ENCODE results near the gene ADRA1B.
"Not testable (repeated sequence)": the region's sequence is repeated elsewhere in the genome, so short reads cannot be mapped to it uniquely, and the experiment has no call there.

Gene ADRA1B

GRCh38 chr5:159933531-159934485 is 17.5 kb downstream of the ADRA1B start:
- DNase-seq = no peak

GRCh38 chr5:159935946-159936345 is 19.7 kb downstream of the ADRA1B start:
- no peak for DNase-seq

- no peak for DNase-seq
Measured at GRCh38 chr5:159936686-159937329, 20.5 kb downstream of the ADRA1B start.

DNA sequence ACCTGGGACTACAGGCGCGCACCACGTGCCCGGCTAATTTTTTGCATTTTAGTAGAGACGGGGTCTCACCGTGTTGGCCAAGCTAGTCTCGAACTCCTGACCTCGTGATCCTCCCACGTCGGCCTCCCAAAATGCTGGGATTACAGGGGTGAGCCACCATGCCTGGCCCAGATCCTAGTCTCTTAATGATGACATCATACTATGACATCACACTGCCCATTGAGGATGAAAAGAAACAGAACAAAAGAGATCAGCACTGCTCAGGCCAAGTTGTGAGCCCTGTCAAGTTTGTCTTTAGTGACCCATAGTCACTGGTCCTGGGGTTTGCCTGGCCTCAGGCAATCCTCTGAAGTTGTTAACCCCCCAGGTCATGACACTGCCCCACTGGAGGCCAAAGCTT is 21.3 kb downstream of the ADRA1B start:
- no peak for DNase-seq

- no peak for DNase-seq
Measured at GRCh38 chr5:159943326-159943725, 27.0 kb downstream of the ADRA1B start.

GRCh38 chr5:159944056-159944600 is 27.8 kb downstream of the ADRA1B start:
- no peak for DNase-seq

DNA sequence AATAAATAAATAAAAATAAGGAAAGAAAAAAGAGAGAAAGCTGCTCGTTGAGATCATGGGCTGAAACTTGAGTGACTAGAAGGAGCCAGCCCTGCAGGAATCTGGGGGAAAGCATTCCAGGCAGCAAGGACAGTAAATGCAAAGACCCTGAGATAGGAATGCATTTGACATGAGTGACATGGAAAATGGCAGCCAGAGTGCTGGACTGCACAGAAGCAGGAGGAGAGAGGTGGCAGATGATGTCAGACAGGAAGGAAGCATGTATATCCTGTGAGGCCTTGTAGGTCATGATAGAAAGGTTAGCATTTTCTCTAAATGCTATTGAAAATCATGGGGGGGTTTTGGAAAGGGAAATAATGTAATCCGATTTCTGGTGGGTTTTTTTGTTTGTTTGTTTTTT is 29.1 kb downstream of the ADRA1B start:
- DNase-seq = no peak

DNA sequence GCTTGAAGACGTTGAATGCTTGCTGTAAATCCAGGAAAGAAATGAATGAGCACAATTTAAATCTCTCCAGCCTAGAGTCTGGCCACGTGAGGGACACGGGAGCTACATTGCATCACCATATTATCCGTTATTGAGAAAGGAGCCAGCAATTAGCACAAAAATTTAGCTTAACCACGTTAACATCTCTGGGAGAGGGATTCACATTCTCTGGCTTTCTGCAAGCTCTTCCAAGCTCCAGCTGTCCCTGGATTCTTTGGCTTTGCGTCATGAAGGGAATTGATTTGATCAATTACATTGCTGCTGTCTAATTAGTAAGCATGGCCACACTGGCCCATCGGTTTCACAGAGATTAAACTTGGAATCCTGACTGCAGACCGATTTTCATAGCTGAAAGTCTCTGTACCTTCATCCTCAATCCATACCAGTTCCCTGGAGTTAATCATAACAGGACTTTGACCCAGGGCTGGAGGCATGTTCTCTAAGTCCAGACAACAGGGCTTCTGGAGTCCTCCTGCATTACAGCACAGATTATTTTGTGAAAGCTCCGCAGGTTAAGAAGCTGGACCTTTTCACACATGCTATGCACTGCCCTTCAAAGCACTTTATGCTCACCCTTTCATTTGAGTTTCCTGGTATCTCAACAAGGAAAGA is 31.6 kb downstream of the ADRA1B start:
- no peak for DNase-seq

DNA sequence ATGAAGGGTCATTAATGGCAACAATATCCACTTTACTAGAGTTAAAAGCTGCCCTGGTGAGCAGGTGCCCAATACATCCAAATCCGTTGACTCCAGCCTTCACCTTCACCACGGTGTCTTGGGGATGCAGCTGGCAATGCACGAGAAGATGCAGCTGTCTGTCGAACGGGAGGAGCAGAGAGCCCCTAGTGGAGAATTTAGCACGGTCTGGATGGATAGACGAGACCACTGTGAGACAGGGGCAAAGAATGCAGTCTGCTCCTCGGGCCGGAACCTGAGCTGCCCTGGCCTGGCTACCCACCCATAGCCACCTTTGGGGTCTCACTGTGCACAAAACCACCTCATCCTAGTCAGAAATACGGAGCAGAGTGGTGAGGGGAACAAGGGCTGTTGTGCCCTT is 35.1 kb downstream of the ADRA1B start:
- no peak for DNase-seq

DNA sequence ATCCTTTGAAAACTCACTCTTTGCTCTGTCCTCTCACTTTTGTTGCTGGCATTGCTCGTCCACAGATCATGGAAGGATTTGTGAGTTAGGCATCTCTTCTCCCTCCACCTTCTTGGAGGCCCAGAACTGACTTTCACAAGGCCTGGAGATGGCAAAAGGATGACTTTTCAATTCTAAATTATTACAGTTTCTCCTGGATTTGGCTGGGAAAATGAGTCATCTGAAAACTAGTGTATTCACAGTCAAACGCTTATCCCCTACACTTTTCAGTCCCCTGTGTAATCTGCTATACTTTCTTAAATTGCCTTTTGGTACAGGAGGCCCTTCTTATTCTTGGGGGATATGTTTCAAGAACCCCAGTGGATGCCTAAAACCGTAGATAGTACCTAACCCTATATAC is 35.6 kb downstream of the ADRA1B start:
- no peak for DNase-seq

GRCh38 chr5:159953609-159954008 is 37.3 kb downstream of the ADRA1B start:
- no peak for DNase-seq

GRCh38 chr5:159955056-159955624 is 38.9 kb downstream of the ADRA1B start:
- DNase-seq = no peak

GRCh38 chr5:159956074-159956473 is 39.8 kb downstream of the ADRA1B start:
- DNase-seq = no peak

GRCh38 chr5:159961176-159962160 is 45.2 kb downstream of the ADRA1B start:
- no peak for DNase-seq

DNA sequence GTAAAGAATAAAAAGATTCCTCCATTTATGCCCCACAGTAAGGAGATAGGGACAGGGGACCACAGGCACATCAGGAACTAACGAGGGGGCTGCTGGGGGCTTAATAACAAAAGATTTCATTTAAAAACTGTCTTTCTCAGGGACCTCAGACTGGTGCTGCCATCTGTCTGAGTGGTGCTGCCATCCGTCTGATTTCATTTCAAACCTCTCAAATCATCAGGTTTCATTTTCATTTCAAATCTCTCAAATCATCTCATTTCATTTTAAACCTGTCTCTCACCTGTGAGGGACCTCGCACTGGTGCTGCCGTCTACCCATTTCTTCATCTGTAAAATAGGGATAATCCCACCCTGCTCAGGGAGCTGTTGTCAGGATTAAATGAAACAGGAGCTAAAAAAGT is 45.9 kb downstream of the ADRA1B start:
- DNase-seq = no peak

DNA sequence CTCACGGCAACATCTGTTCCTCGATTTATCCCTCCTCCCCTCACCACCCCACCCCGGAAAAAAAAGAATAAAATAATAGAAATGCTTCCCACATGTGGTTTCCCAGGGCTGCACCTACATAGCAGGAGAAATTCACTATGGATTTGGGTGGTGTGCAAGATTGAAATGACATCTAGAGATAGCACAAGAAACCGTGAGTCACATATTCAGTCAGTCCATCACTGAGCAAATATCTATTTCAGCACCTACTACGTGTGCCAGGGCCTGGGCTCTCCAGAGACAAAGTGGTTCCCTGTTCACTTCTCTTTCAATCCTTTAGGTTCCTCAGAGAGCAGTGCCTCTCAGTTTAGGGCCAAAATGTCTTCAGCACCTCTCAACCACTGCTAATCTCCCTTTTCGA is 47.7 kb downstream of the ADRA1B start:
- DNase-seq = no peak

DNA sequence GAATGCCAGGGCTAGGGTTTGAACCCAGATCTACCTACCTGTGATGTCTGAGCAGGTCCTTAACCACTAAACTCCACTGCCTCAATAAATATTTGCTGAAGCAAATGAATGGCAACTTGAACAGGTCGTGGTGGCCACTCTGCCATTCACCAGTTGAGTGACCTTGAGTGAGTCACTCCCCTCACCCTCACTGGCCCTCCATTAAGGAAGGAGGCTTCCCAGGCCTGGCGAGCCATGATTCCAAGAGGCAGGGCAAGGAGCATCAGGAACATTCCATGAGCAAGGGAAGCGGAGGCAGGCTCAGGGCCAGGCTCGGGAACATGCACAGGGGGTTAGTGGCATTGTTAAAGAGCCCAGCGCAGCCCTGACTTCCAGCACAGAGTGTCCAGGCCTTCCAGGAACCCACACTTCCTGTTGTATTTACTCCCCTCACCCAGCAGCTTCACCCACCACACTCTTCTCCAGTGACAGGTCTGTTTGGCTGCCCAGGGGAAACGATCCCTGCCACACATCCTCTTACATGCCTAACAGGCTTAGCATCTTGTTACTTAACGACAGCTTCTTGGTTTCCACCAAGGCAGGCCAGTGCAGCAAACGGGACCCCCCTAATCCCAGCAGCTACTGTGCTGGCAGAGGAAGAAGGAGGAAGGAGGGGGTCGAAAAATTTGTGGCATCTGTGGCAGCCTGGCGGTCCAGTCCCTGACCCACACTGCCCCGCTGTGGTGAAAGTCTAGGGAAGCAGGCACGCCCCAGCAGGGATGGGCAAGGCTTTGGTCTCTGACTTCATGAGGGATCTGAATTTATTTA is 49.0 kb downstream of the ADRA1B start:
- DNase-seq = peak; percentile 61

DNA sequence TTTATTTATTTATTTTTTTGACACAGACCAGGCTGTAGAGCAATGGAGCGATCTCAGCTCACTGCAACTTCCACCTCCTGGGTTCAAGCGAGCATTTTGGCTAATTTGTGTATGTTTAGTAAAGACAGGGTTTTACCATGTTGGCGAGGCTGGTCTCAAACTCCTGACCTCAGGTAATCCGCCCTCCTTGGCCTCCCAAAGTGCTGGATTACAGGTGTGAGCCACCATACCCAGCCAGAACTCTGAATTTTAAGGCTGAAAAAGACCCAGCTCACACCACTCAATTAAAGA is 49.5 kb downstream of the ADRA1B start:
- DNase-seq = not testable (repeated sequence)

DNA sequence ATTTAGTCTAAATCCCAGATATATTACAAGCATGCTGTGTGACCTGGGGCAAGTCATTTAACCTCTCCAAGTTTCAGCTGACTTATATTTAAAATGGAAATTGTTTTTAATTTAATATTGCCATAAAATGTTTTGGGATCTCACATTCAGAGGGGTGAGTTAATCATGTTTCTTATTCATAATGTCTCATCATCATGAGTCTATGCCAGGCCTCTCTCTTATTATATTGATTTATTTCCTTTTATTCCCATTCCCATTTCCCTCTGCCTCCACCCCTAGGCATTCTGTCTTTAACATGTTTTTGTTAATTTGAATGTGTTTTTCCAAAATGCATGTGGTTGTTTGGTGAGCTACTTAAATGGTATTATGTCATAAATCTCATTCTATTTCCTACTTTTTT is 53.7 kb downstream of the ADRA1B start:
- no peak for DNase-seq

GRCh38 chr5:159971038-159971437 is 54.8 kb downstream of the ADRA1B start:
- DNase-seq = peak; percentile 9

GRCh38 chr5:159971514-159971913 is 55.2 kb downstream of the ADRA1B start:
- DNase-seq = no peak

Measured in NCI-H226 (cell line).